GM18858 (cell line): ENCODE measurements around the gene DPEP2.

Experiments
- ATAC-seq: cut with Tn5 transposase; IDR thresholded peaks from one replicate; pipeline ENCODE4 v1.9.1; 2021; ENCODE audit not compliant: unreplicated experiment

Gene DPEP2

GRCh38 chr16:67957622-67958021 is 41.7 kb downstream of the DPEP2 start:
- ATAC-seq, result no peak

- no peak for ATAC-seq
These were observed 44.7 kb downstream of the DPEP2 start for GRCh38 chr16:67954421-67955196.

GRCh38 chr16:67953641-67954375 is 45.5 kb downstream of the DPEP2 start:
- no peak for ATAC-seq

- ATAC-seq, result no peak
These were observed 47.8 kb downstream of the DPEP2 start for GRCh38 chr16:67951485-67951884.

- no peak for ATAC-seq
These were observed 48.9 kb downstream of the DPEP2 start for GRCh38 chr16:67950335-67950843.

- ATAC-seq, result no peak
These were observed 49.6 kb downstream of the DPEP2 start for GRCh38 chr16:67949645-67950044.

GRCh38 chr16:67948015-67948414 is 51.3 kb downstream of the DPEP2 start:
- ATAC-seq, result no peak

GRCh38 chr16:67946966-67947558 is 52.2 kb downstream of the DPEP2 start:
- ATAC-seq, result no peak

GRCh38 chr16:67946128-67946569 is 53.1 kb downstream of the DPEP2 start:
- ATAC-seq, result no peak

- no peak for ATAC-seq
These were observed 53.8 kb downstream of the DPEP2 start for GRCh38 chr16:67945392-67945933.

GRCh38 chr16:67944690-67945391 is 54.4 kb downstream of the DPEP2 start:
- ATAC-seq, result no peak

- no peak for ATAC-seq
These were observed 55.4 kb downstream of the DPEP2 start, which contains the start of gene LCAT for GRCh38 chr16:67943619-67944504. TSS of gene LCAT (minus strand) at chr16:67944120. CDS start at chr16:67944101, 19 bp downstream.

- no peak for ATAC-seq
These were observed 56.0 kb downstream of the DPEP2 start for GRCh38 chr16:67943256-67943618.

- ATAC-seq, result no peak
These were observed 56.6 kb downstream of the DPEP2 start for GRCh38 chr16:67942510-67943255.

GRCh38 chr16:67942200-67942509 is 57.1 kb downstream of the DPEP2 start:
- no peak for ATAC-seq

- ATAC-seq, result no peak
These were observed 57.6 kb downstream of the DPEP2 start for GRCh38 chr16:67941469-67942199.

- no peak for ATAC-seq
These were observed 58.7 kb downstream of the DPEP2 start for GRCh38 chr16:67940446-67941089.
